Testis (tissue), 2 donors: ENCODE data around the gene RIPOR3.

ENCODE experiments used
- POLR2A ChIP-seq: fragments of 450-650 bp; IDR thresholded peaks from one replicate; pipeline ENCODE4 v1.6.1; 2017; ENCODE audit warnings: antibody characterized with exemption, mild to moderate bottlenecking, moderate library complexity
- TF ChIP-seq, protein P1 (sequence below), 3 experiments: fragments of 450-650 bp in 2 of 3; fragments of 200-600 bp in 1 of 3; sonication (generic) in 1 of 3; IDR thresholded peaks; one replicate each; pipeline ENCODE4 v1.5.1; 2016 to 2019; ENCODE audit warnings: antibody characterized with exemption in 3 of 3, mild to moderate bottlenecking in 2 of 3, moderate library complexity in 1 of 3

DNA sequence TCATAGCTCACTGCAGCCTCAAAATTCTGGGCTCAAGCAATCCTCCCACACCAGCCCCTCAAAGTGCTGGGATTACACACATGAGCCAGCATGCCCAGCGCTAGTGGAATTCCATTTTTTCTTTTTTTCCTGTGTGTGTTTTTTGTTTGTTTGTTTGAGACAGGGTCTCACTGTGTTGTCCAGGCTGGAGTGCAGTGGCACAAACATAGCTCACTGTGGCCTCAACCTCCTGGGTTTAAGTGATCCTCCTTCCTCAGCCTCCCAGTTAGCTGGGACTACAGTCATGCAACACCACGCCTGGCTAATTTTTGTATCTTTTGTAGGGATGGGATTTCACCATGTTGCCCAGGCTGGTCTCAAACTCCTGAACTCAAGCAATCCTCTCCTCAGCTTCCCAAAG, 26.0 kb upstream of the RIPOR3 start:
- no peak for TF ChIP-seq POLR2A
- TF ChIP-seq, protein P1, sequence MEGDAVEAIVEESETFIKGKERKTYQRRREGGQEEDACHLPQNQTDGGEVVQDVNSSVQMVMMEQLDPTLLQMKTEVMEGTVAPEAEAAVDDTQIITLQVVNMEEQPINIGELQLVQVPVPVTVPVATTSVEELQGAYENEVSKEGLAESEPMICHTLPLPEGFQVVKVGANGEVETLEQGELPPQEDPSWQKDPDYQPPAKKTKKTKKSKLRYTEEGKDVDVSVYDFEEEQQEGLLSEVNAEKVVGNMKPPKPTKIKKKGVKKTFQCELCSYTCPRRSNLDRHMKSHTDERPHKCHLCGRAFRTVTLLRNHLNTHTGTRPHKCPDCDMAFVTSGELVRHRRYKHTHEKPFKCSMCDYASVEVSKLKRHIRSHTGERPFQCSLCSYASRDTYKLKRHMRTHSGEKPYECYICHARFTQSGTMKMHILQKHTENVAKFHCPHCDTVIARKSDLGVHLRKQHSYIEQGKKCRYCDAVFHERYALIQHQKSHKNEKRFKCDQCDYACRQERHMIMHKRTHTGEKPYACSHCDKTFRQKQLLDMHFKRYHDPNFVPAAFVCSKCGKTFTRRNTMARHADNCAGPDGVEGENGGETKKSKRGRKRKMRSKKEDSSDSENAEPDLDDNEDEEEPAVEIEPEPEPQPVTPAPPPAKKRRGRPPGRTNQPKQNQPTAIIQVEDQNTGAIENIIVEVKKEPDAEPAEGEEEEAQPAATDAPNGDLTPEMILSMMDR (IDR thresholded peaks at IDR 0.05), result no peak
